Loucy (cell line): ENCODE measurements around the gene NEK7.

ENCODE experiments used
- CTCF ChIP-seq: fragments of 200-600 bp; sonication (generic); conservative IDR thresholded peaks from 2 replicates; pipeline ENCODE4 v1.5.1; 2014; ENCODE audit warnings: mild to moderate bottlenecking, antibody characterized with exemption, low read length
- EZH2phosphoT487 ChIP-seq: fragments of 200-600 bp; IDR thresholded peaks from 2 replicates; pipeline ENCODE4 v1.6.1; 2018; ENCODE audit warnings: antibody characterized with exemption, mild to moderate bottlenecking, moderate library complexity, borderline replicate concordance

GRCh38 chr1:198184516-198184915 is 27.7 kb downstream of the NEK7 start:
- TF ChIP-seq CTCF (no peak), EZH2phosphoT487 (no peak)
